ENCODE results near the gene CFAP99. TPM values are rescaled to one million over a fixed set of nuclear protein-coding genes. Genes with fewer than 3 reads are reported as not detected.

Gene CFAP99
- not detected in 2 replicates for total RNA-seq

- H3K4me3 ChIP-seq (ENCODE audit: low read depth, low read length), result peak within 1 kb of the TSS; percentile 68
- peak; percentile 54 for DNase-seq (ENCODE audit: low read depth)
- TF ChIP-seq, protein P1, sequence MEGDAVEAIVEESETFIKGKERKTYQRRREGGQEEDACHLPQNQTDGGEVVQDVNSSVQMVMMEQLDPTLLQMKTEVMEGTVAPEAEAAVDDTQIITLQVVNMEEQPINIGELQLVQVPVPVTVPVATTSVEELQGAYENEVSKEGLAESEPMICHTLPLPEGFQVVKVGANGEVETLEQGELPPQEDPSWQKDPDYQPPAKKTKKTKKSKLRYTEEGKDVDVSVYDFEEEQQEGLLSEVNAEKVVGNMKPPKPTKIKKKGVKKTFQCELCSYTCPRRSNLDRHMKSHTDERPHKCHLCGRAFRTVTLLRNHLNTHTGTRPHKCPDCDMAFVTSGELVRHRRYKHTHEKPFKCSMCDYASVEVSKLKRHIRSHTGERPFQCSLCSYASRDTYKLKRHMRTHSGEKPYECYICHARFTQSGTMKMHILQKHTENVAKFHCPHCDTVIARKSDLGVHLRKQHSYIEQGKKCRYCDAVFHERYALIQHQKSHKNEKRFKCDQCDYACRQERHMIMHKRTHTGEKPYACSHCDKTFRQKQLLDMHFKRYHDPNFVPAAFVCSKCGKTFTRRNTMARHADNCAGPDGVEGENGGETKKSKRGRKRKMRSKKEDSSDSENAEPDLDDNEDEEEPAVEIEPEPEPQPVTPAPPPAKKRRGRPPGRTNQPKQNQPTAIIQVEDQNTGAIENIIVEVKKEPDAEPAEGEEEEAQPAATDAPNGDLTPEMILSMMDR (conservative IDR thresholded peaks at IDR 0.05; ENCODE audit: low read depth, low read length), result peak; percentile 26
Measured at GRCh38 chr4:2418650-2419571, at the start of gene CFAP99. Gene CFAP99, plus strand, starts transcription at chr4:2418955.

- no peak for DNase-seq (ENCODE audit: low read depth)
- H3K4me3 ChIP-seq (ENCODE audit: low read depth, low read length), result no peak overlapping the region
- TF ChIP-seq, protein P1 (conservative IDR thresholded peaks at IDR 0.05; ENCODE audit: low read depth, low read length), result no peak
Measured at GRCh38 chr4:2370597-2371320, 48.0 kb upstream of the CFAP99 start.

GRCh38 chr4:2371765-2372487 lies 46.8 kb upstream of the CFAP99 start:
- TF ChIP-seq, protein P1 (conservative IDR thresholded peaks at IDR 0.05; ENCODE audit: low read depth, low read length), result no peak
- DNase-seq (ENCODE audit: low read depth), result no peak
- no peak overlapping the region for H3K4me3 ChIP-seq (ENCODE audit: low read depth, low read length)

- no peak for DNase-seq (ENCODE audit: low read depth)
- TF ChIP-seq, protein P1 (conservative IDR thresholded peaks at IDR 0.05; ENCODE audit: low read depth, low read length), result no peak
Measured at GRCh38 chr4:2372488-2373030, 46.2 kb upstream of the CFAP99 start.

DNA sequence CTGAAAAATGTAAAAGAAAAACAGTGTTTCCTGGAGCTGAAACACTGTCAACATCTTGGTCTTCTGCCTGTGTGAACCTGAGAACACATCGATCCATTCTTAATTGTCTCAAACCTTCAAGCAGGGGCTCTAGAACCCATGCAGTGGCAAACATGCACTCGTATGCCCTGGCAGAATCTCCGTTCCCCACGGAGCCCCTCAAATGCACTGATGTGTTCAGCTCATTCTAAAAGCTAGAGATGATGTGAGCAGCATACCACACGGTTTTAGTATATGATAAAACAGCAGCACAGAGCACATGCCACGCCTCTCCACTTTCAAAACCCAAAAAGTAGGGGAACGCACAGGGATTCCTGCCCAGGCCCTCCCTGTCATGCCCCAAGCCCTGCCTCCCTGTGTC lies 45.2 kb upstream of the CFAP99 start:
- no peak for DNase-seq (ENCODE audit: low read depth)
- TF ChIP-seq, protein P1 (conservative IDR thresholded peaks at IDR 0.05; ENCODE audit: low read depth, low read length), result no peak
- no peak overlapping the region for H3K4me3 ChIP-seq (ENCODE audit: low read depth, low read length)

More at GRCh38 chr4:2372488-2373030, 46.2 kb upstream of the CFAP99 start:
- no peak overlapping the region for H3K4me3 ChIP-seq (ENCODE audit: low read depth, low read length)

DNA sequence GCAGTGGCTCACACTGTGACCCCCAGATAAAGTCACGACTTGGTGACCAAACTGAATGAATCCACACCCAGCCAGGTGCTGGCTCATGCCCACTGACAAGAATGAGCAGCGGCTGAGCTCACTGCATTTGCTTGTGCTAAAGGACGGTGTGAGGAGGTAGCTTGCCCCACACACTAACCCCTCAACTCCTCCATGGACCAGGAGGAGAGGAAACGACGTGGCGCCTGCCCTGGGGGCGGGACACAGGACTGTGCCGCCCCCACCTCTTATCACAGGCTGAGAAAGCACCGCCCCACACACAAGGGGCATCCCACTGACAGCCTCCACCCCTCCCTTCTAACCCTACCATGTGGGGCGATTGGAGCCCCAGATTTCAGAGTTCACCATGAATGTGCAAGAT lies 43.3 kb upstream of the CFAP99 start:
- no peak for DNase-seq (ENCODE audit: low read depth)

More for the DNA sequence above, 43.3 kb upstream of the CFAP99 start:
- TF ChIP-seq, protein P1 (conservative IDR thresholded peaks at IDR 0.05; ENCODE audit: low read depth, low read length), result no peak
- no peak overlapping the region for H3K4me3 ChIP-seq (ENCODE audit: low read depth, low read length)
